GM18861 (cell line): ENCODE data around the gene NTM.

ENCODE experiments used
- ATAC-seq: cut with Tn5 transposase; IDR thresholded peaks from one replicate; pipeline ENCODE4 v1.9.1; 2021; ENCODE audit not compliant: unreplicated experiment

The NTM gene

GRCh38 chr11:131880316-131880715, 509.9 kb downstream of the NTM start:
- ATAC-seq, result no peak

GRCh38 chr11:131880976-131881375, 510.6 kb downstream of the NTM start:
- no peak for ATAC-seq

- ATAC-seq, result no peak
Observed at GRCh38 chr11:131883332-131883731, 512.9 kb downstream of the NTM start.

- peak; percentile 87 for ATAC-seq
Observed at GRCh38 chr11:131884461-131885073, 514.2 kb downstream of the NTM start.

- ATAC-seq, result no peak
Observed at GRCh38 chr11:131885431-131885830, 515.0 kb downstream of the NTM start.

GRCh38 chr11:131886201-131886600, 515.8 kb downstream of the NTM start:
- ATAC-seq, result no peak

- ATAC-seq, result no peak
Observed at GRCh38 chr11:131888230-131888855, 517.9 kb downstream of the NTM start.

- ATAC-seq, result peak; percentile 29
Observed at GRCh38 chr11:131889146-131889577, 518.7 kb downstream of the NTM start.

GRCh38 chr11:131889760-131890581, 519.6 kb downstream of the NTM start:
- no peak for ATAC-seq

- ATAC-seq, result peak; percentile 87
Observed at GRCh38 chr11:131893103-131893890, 522.9 kb downstream of the NTM start.

- no peak for ATAC-seq
Observed at GRCh38 chr11:131893988-131894387, 523.6 kb downstream of the NTM start.

GRCh38 chr11:131894615-131895544, 524.5 kb downstream of the NTM start:
- ATAC-seq, result no peak

- no peak for ATAC-seq
Observed at GRCh38 chr11:131895865-131896264, 525.5 kb downstream of the NTM start.

GRCh38 chr11:131896978-131897615, 526.7 kb downstream of the NTM start:
- ATAC-seq, result no peak

GRCh38 chr11:131897956-131898355, 527.5 kb downstream of the NTM start:
- no peak for ATAC-seq

GRCh38 chr11:131898949-131899348, 528.5 kb downstream of the NTM start:
- ATAC-seq, result no peak

- peak; percentile 54 for ATAC-seq
Observed at GRCh38 chr11:131899950-131900580, 529.6 kb downstream of the NTM start.

GRCh38 chr11:131902421-131902820, 532.0 kb downstream of the NTM start:
- ATAC-seq, result no peak

GRCh38 chr11:131903074-131903473, 532.7 kb downstream of the NTM start:
- ATAC-seq, result no peak
